HG02973 (cell line): ENCODE results near the gene EML5.
"Not testable (repeated sequence)": the region's sequence is repeated elsewhere in the genome, so short reads cannot be mapped to it uniquely, and the experiment has no call there.

Experiments
- ATAC-seq: cut with Tn5 transposase; IDR thresholded peaks from one replicate; pipeline ENCODE4 v1.9.1; 2021; ENCODE audit warnings: moderate library complexity; ENCODE audit not compliant: unreplicated experiment

The EML5 gene

GRCh38 chr14:88804477-88804876 is 11.7 kb upstream of the EML5 start:
- no peak for ATAC-seq

DNA sequence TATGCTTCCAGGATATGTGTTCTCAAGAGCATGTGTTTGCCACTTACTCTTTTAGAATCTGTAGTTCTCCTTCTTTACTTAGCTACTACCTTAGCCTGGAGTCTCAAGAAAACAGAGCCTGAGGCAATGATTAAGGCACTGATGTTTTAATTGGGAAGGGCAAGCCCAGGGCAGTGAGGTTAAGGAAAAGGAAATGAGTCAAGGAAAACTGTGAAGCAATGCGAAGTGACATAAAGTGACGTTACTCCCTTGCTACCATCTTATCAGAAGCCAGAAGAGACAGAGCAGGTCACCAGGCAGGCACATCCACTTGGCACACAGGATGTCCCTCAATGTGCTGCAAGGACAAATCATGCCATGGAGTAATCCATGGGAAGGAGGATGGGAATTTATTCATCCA is 11.3 kb upstream of the EML5 start:
- no peak for ATAC-seq

GRCh38 chr14:88802596-88802995 is 9.8 kb upstream of the EML5 start:
- ATAC-seq: no peak

DNA sequence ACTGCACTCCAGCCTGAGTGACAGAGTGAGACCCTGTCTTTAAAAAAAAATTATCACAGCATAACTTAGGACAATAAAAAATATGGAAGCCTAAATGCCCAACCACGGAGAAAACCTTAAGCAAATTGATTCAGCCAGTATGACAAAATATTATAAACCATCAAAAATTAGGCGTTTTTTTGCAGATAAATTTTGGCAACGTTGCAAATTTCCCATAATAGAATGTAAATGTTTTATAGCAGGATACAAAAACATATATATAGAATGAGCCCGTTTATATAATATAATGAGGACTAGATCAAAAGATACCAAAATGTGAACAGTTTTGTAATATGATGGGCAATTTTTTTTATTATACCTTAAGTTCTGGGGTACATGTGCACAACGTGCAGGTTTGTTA is 6.8 kb upstream of the EML5 start:
- no peak for ATAC-seq

GRCh38 chr14:88798156-88798555 is 5.4 kb upstream of the EML5 start:
- no peak for ATAC-seq

GRCh38 chr14:88793259-88793625 is 489 bp upstream of the EML5 start:
- ATAC-seq: no peak

DNA sequence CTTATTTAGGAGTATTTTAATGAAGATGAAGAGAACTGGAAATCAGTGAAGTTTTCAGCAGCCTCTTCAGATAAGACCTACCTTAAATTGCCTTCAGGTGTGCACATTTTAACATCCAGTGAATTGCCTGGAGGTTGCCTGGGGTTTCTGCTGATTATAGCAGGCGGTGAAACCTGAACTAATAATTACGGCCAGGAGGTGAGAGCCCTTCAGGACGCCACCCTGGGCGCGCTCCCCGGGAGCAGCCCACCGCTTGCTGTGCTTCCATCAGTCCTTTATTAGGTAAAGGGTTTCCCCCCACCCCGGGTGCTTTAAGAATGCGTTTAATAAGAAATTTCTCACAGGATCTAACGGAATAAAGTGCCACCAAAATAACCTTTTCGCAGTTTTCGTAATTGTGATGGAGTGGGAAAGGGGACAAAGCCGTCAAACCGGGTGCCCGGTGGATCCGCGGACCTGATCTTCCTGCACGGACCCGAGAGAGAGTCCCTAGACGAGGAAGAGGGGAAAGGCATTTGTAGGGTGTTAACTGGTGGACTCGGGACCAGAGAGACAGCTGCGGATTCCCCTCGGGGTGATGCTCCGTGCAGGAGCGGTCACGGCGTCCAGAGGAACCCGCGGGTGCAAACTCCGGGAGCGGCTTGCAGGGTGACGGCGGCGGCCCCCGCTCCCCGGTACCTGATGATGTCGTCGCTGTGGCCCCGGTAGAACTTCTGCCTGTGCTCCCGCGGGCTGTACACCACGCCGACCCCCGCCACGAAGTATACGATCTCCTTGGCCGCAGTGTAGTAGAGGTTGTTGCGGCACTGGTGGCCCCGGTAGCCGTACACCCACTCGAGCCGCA is 902 bp downstream of the EML5 start:
- no peak for ATAC-seq

DNA sequence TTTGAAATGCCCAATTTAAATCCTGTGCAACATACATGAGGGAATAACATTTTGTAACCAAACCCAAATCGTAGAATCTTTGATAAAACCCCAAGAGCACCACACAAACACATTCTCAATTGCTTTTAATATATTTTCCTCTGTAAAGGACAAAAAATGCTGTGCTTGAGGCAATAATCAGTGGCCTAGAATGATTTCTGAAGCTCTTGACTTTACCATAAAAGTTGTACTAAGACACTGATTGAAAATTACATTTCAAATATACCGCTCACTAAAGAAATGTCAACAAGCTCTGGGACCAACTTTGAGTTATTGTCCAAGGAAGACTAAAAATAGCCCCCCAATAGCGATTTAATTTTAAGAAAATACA is 1.5 kb downstream of the EML5 start:
- ATAC-seq: no peak

DNA sequence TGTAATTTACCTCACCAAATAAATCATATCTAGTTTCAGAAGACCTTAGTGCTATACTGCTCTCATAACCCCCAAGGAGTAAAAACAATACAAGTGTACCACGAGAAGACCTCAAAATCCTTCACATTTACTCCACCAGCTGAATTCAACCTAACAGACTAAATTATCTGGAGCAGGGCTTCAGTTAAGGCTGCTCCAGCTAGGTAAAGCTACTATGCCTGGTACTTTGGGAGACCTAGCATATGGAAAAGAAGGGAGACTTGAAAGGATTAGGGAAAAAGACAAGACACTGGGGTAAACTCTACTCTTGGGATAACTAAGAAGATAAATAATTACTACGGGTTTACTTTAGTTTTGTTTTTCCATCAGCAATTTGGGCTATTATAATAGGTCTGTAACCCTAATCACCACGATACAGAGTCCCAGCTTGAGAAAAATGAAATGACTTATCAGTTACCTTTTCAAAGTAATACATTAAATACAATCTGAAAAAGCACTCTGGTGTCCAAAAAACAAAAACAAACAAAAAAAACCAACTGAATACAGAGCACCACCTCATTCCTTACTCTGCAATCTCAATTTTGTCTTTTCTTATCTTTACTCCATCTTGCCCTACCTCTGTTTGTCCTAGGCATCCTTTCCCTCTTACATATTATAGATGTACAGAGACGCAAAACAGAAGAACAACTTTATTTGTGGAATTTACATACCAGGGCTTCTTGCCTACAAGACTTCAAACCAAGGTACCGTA is 2.1 kb downstream of the EML5 start:
- no peak for ATAC-seq

DNA sequence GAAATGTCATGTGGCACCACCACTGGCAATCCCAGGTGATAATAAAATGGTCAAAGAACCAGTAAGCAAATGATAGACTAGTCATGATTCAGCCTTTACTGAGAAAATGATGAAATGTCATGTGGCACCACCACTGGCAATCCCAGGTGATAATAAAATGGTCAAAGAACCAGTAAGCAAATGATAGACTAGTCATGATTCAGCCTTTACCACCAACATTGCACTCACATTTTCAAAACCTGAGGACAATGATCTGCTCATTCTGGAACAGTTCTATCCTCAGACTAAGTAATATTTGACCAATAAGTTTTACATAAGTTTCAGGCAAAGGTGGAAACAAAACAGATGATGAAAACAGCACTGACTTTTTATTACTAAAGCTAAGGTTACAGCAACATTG is 3.2 kb downstream of the EML5 start:
- ATAC-seq: not testable (repeated sequence)

- no peak for ATAC-seq
These were observed 6.0 kb downstream of the EML5 start for GRCh38 chr14:88786715-88787114.

DNA sequence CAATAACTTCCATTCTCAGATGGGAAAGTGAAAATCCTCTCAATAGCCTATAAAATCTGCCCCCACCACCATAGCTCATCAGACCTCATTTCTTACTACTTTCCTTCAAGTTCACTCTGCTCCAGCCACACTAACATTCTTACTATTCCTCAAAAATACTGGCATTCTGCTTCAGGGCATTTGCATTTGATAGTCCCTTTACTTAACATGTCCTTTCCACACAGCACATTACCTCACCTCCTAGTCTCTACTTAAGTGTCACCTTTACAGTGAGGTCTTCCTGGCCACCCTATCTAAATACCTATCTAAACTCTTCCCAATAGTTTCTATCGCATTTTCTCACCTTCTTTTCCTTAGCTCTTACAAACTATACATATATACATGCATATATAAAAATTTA is 6.8 kb downstream of the EML5 start:
- no peak for ATAC-seq

DNA sequence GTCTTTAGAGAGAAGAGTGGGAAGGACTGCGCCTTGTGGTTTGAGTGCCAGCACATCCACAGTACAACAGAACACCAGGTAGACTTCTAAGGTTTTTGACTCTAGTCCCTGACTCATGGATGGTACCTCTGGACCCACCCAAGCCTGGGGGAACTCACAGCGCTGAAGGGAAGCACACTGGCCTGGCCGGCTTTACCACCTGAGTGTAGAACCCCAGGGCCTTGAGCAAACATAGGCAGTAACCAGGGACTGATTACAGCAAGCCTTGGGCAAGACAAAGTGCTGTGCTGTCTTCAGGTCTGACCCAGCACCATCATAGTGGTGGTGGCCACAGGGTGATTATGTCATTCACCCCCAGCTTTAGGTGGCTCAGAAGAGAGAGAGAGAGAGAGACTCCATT is 17.2 kb downstream of the EML5 start:
- no peak for ATAC-seq

DNA sequence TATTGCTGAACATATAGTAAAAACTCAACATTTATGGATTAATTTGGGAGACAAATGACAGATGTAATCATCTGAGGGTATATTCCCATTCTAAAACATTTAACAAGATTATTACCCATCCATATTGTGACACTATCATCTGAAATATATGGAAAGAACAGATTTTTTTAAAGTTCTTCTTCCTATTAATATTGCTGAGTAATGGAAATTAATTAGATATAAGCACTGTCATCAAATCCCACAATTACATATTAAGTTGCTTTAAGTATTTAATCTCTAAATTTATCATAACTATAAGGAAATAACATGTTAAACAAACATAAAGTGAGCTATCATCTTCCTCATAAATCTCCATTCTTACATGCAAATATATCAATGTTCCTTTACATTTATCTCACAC is 22.0 kb downstream of the EML5 start:
- ATAC-seq: no peak

DNA sequence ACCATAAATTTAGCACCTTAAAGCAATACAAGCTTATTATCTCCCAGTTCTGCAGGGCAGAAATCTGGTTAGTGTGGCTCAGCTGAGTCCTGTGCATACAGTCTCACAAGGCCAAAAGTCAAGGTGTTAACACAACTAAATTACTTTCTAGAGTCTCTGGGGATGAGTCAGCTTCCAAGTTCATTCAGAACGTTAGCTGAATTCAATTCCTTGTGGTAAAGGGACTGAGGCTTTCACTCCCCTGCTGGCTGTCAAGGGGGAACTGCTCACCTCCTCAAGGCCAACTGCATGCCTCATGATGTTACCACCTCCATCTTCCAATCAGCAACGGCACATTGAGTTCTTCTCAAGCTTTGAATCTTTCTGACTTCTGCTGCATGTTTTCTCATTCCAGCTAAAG is 27.6 kb downstream of the EML5 start:
- ATAC-seq: no peak

DNA sequence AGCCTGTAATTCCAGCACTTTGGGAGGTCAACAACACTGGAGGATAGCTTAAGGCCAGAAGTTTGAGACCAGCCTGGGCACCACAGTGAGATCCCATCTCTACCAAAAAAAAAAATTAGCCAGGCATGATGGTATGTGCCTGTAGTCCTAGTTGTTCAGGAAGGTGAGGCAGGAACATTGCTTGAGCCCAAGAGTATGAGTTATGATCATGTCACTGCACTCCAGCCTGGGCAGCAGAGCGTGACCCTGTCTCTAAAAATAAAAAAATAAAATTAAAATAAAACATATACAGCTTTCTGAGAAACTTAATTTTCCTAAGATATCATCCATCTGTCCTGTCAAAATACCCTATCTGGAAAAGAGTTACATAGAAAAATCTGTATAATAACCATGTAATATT is 38.9 kb downstream of the EML5 start:
- no peak for ATAC-seq

DNA sequence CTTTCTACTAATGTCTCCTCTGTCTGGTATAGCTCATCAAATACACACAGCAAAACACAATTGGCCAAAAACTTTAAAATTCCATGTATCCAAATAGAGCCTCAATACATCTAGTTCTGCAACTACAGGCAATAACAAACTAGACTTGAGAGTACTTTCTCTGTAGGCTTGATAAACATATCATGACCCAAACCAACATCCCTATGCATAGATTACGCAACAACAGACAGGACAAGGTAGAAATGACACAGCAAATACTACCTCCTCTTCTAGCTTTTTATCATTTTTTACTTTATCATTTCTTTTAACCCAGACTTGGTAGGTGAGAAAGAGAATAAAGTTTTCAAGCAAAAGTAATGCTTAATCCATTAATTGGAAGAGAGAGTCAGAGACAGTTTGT is 41.8 kb downstream of the EML5 start:
- no peak for ATAC-seq

GRCh38 chr14:88750413-88750812 is 42.3 kb downstream of the EML5 start:
- no peak for ATAC-seq

GRCh38 chr14:88749139-88749538 is 43.6 kb downstream of the EML5 start:
- ATAC-seq: no peak

DNA sequence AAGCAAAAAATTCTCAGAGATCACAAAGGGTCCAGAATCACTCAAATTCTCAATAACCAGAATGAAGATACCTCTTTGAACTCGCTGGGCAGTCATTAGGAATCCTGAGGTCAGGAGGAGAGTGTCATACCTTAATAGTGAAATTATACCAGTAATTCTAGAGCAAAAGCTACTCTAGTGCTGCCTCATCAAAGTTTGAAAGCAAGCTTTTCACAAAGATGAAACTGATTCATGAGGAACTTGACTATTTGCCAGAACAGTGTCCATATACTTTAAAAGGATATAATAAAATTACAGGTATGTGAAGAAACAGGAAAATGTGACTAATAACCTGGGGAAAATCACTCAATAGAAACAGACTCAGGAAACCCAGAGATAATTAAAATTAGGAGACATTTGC is 44.5 kb downstream of the EML5 start:
- ATAC-seq: no peak

DNA sequence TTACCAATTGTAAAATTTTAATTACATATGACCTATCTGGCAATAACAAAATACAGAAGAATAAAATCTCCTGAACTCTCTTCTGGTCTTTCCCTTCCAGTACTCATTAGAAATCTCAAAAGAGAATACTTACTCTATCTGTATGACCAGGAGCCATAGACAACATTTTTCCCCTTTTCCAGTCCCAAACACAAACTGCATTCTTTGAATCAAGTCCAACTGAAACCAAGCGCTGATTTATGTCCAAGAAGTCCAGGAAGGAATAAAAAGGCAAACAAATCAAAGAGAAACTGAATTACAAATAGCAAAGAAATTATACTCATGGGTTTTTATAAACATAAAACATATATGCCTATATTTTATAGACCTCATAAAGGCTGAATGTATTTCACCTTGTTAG is 46.7 kb downstream of the EML5 start:
- no peak for ATAC-seq

DNA sequence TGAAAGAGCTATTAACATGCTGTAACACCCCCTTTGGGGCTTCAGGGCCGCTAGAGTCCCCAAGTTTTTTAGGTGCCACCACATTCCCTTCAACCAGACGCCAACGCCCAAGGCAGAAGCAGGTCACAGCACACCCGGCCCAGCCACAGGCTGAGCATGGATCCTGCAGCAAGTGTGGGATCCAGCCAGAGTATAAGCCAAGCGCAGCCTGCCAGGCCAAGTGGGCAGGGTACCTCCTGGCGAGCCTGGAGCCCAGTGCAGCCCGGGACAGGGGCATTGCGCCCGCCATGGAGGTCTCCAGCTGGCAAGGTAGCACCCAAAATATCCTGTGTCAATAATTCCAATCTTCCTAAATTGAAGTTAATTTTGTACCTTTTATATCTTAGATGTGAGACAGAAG is 55.5 kb downstream of the EML5 start:
- ATAC-seq: no peak

- no peak for ATAC-seq
These were observed 59.6 kb downstream of the EML5 start for GRCh38 chr14:88733121-88733520.
